IMR-90 (cell line): ENCODE results near the gene TOMM20.
"Not testable (repeated sequence)": the region's sequence is repeated elsewhere in the genome, so short reads cannot be mapped to it uniquely, and the experiment has no call there.

ENCODE experiments used
- FOS ChIP-seq: fragments of 150-350 bp; IDR thresholded peaks from 2 replicates; pipeline ENCODE4 v1.6.1; 2016; ENCODE audit warnings: low read depth, low read length
- POLR2A ChIP-seq: IDR thresholded peaks from 2 replicates; pipeline ENCODE4 v1.6.1; 2012; ENCODE audit warnings: mild to moderate bottlenecking, low read depth, low read length
- RAD21 ChIP-seq: IDR thresholded peaks from 2 replicates; pipeline ENCODE4 v1.6.1; 2012; ENCODE audit warnings: low read length, improper control_type of control experiment
- RFX5 ChIP-seq: IDR thresholded peaks from 2 replicates; pipeline ENCODE4 v1.8.0; 2012; ENCODE audit warnings: low read depth, mild to moderate bottlenecking, low read length, moderate library complexity
- SMC3 ChIP-seq: fragments of 150-350 bp; IDR thresholded peaks from 2 replicates; pipeline ENCODE4 v1.6.1; 2016; ENCODE audit warnings: low read depth, mild to moderate bottlenecking, antibody characterized with exemption, low read length, moderate library complexity
- TF ChIP-seq, protein P1 (sequence below): fragments of 150-350 bp; IDR thresholded peaks from 2 replicates; pipeline ENCODE4 v1.6.1; 2016; ENCODE audit warnings: low read depth, mild to moderate bottlenecking, low read length, moderate library complexity, borderline replicate concordance
- TF ChIP-seq, protein P2 (sequence below): conservative IDR thresholded peaks from 2 replicates; pipeline ENCODE4 v1.5.1; 2012; ENCODE audit warnings: mild to moderate bottlenecking, low read depth, low read length, improper control_type of control experiment

DNA sequence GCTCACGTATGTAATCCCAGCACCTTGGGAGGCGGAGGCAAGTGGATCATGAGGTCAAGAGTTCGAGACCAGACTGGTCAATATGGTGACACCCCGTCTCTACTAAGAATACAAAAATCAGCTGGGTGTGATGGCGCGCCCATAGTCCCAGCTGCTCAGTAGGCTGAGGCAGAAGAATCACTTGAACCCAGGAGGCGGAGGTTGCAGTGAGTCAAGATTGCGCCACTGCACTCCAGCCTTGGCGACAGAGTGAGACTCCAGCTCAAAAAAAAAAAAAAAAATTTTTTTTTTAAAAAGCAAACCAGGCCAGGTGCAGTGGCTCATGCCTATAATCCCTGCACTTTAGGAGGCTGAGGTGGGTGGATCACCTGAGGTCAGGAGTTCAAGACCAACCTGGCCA lies 30.6 kb upstream of the TOMM20 start:
- TF ChIP-seq, protein P1, sequence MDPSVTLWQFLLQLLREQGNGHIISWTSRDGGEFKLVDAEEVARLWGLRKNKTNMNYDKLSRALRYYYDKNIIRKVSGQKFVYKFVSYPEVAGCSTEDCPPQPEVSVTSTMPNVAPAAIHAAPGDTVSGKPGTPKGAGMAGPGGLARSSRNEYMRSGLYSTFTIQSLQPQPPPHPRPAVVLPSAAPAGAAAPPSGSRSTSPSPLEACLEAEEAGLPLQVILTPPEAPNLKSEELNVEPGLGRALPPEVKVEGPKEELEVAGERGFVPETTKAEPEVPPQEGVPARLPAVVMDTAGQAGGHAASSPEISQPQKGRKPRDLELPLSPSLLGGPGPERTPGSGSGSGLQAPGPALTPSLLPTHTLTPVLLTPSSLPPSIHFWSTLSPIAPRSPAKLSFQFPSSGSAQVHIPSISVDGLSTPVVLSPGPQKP = not testable (repeated sequence)
- TF ChIP-seq POLR2A, RFX5, FOS, RAD21, SMC3: not testable (repeated sequence)
- TF ChIP-seq, protein P2, sequence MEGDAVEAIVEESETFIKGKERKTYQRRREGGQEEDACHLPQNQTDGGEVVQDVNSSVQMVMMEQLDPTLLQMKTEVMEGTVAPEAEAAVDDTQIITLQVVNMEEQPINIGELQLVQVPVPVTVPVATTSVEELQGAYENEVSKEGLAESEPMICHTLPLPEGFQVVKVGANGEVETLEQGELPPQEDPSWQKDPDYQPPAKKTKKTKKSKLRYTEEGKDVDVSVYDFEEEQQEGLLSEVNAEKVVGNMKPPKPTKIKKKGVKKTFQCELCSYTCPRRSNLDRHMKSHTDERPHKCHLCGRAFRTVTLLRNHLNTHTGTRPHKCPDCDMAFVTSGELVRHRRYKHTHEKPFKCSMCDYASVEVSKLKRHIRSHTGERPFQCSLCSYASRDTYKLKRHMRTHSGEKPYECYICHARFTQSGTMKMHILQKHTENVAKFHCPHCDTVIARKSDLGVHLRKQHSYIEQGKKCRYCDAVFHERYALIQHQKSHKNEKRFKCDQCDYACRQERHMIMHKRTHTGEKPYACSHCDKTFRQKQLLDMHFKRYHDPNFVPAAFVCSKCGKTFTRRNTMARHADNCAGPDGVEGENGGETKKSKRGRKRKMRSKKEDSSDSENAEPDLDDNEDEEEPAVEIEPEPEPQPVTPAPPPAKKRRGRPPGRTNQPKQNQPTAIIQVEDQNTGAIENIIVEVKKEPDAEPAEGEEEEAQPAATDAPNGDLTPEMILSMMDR = not testable (repeated sequence)
